Measurements from ENCODE around the gene KCNJ9. TPM values are rescaled to one million over a fixed set of nuclear protein-coding genes. Genes with fewer than 3 reads are reported as not detected.

KCNJ9 gene
- polyA plus RNA-seq, 1 donor from 2014 or later: 8.0 TPM

GRCh38 chr1:160094806-160095205 lies 13.5 kb downstream of the KCNJ9 start:
- H3F3A ChIP-seq (ENCODE audit: insufficient read depth, low read length, poor library complexity, severe bottlenecking): no peaks in the 10 kb centered on the region
- H3K27me3 ChIP-seq (ENCODE audit: insufficient read depth, low read depth, low read length): no peaks in the 10 kb centered on the region
- H3K4me2 ChIP-seq (ENCODE audit: low read length): no peak overlapping the region
- H3K36me3 ChIP-seq (ENCODE audit: insufficient read depth, low read length): no peaks in the 10 kb centered on the region
- no peak overlapping the region for H2AFZ ChIP-seq (ENCODE audit: low read depth, low read length)
- H3K9ac ChIP-seq (ENCODE audit: low read length): no peak overlapping the region
- H3K79me2 ChIP-seq (replicated peaks; ENCODE audit: insufficient read depth, low read length): no peaks in the 10 kb centered on the region
- H3K9me3 ChIP-seq (ENCODE audit: low read length): no peaks in the 10 kb centered on the region
- H4K20me1 ChIP-seq (ENCODE audit: insufficient read depth): no peaks in the 10 kb centered on the region
- no peak overlapping the region for H3K4me3 ChIP-seq (ENCODE audit: low read length)
- H3K27ac ChIP-seq (ENCODE audit: low read length): no peak overlapping the region
- TF ChIP-seq, protein P1, sequence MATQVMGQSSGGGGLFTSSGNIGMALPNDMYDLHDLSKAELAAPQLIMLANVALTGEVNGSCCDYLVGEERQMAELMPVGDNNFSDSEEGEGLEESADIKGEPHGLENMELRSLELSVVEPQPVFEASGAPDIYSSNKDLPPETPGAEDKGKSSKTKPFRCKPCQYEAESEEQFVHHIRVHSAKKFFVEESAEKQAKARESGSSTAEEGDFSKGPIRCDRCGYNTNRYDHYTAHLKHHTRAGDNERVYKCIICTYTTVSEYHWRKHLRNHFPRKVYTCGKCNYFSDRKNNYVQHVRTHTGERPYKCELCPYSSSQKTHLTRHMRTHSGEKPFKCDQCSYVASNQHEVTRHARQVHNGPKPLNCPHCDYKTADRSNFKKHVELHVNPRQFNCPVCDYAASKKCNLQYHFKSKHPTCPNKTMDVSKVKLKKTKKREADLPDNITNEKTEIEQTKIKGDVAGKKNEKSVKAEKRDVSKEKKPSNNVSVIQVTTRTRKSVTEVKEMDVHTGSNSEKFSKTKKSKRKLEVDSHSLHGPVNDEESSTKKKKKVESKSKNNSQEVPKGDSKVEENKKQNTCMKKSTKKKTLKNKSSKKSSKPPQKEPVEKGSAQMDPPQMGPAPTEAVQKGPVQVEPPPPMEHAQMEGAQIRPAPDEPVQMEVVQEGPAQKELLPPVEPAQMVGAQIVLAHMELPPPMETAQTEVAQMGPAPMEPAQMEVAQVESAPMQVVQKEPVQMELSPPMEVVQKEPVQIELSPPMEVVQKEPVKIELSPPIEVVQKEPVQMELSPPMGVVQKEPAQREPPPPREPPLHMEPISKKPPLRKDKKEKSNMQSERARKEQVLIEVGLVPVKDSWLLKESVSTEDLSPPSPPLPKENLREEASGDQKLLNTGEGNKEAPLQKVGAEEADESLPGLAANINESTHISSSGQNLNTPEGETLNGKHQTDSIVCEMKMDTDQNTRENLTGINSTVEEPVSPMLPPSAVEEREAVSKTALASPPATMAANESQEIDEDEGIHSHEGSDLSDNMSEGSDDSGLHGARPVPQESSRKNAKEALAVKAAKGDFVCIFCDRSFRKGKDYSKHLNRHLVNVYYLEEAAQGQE (IDR thresholded peaks at IDR 0.05; ENCODE audit: borderline replicate concordance): no peak
- no peak for TF ChIP-seq MXI1 (conservative IDR thresholded peaks at IDR 0.05; ENCODE audit: poor library complexity, severe bottlenecking)
- no peak for TF ChIP-seq RAD21 (conservative IDR thresholded peaks at IDR 0.05)
- no peak for TF ChIP-seq POLR2AphosphoS5 (IDR thresholded peaks at IDR 0.05)
- TF ChIP-seq, protein P2, sequence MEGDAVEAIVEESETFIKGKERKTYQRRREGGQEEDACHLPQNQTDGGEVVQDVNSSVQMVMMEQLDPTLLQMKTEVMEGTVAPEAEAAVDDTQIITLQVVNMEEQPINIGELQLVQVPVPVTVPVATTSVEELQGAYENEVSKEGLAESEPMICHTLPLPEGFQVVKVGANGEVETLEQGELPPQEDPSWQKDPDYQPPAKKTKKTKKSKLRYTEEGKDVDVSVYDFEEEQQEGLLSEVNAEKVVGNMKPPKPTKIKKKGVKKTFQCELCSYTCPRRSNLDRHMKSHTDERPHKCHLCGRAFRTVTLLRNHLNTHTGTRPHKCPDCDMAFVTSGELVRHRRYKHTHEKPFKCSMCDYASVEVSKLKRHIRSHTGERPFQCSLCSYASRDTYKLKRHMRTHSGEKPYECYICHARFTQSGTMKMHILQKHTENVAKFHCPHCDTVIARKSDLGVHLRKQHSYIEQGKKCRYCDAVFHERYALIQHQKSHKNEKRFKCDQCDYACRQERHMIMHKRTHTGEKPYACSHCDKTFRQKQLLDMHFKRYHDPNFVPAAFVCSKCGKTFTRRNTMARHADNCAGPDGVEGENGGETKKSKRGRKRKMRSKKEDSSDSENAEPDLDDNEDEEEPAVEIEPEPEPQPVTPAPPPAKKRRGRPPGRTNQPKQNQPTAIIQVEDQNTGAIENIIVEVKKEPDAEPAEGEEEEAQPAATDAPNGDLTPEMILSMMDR (IDR thresholded peaks at IDR 0.05; ENCODE audit: poor library complexity, severe bottlenecking): no peak
- no peak for TF ChIP-seq EP300 (conservative IDR thresholded peaks at IDR 0.05; ENCODE audit: poor library complexity, severe bottlenecking)
- TF ChIP-seq EZH2 (IDR thresholded peaks at IDR 0.05; ENCODE audit: borderline replicate concordance, insufficient read depth, low read length, poor library complexity, severe bottlenecking): no peak
- TF ChIP-seq TAF1 (IDR thresholded peaks at IDR 0.05; ENCODE audit: low read depth): no peak
- TF ChIP-seq SMC3 (conservative IDR thresholded peaks at IDR 0.05; ENCODE audit: poor library complexity): no peak
- no peaks in the 10 kb centered on the region for H3K9me2 ChIP-seq (ENCODE audit: insufficient read depth, low read length)

DNA sequence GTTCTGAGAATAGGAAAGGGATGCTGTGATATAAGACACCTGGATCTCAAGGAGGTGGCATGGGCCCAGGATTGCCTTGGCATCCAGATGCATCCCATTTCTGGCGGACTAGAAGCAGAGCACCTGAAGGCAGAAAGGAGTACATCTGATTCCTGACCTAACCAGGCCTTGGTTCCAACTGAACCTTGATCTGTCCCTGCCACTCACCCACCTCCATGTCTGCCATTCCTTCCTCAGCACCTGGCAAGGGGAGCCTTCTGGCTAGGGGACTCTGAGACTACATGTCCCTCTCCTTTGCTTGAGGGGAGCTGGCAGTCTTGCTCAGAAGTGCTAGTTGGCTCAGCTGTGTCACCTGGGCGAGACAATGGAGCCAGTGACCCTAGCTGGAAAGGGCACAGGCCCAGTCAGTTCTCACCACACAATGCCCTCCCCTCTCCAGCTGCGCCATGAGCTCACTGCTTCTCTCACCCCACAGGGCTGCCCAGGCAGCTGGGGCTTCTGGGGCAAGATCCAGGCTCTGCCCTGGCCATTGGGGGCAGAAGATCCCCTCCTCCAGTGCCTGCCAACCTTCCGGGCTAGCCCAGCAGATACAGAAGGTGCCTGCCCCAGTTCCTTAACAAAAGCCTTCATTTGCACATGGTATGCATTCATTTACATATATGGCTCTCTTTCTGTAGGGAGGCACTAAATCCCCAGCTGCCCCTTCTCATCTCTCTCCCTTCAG lies 14.2 kb downstream of the KCNJ9 start:
- Histone ChIP-seq H3K79me2 (replicated peaks; ENCODE audit: insufficient read depth, low read length) (no peaks in the 10 kb centered on the region), H3K9ac (ENCODE audit: low read length) (no peak overlapping the region), H4K20me1 (ENCODE audit: insufficient read depth) (no peaks in the 10 kb centered on the region), H3K27me3 (ENCODE audit: insufficient read depth, low read depth, low read length) (no peaks in the 10 kb centered on the region), H3K4me3 (ENCODE audit: low read length) (no peak overlapping the region), H3K27ac (ENCODE audit: low read length) (no peak overlapping the region), H3F3A (ENCODE audit: insufficient read depth, low read length, poor library complexity, severe bottlenecking) (no peaks in the 10 kb centered on the region), H3K9me2 (ENCODE audit: insufficient read depth, low read length) (no peaks in the 10 kb centered on the region), H3K9me3 (ENCODE audit: low read length) (no peaks in the 10 kb centered on the region), H3K4me2 (ENCODE audit: low read length) (no peak overlapping the region), H3K36me3 (ENCODE audit: insufficient read depth, low read length) (no peaks in the 10 kb centered on the region), H2AFZ (ENCODE audit: low read depth, low read length) (no peak overlapping the region)
- TF ChIP-seq, protein P2 (IDR thresholded peaks at IDR 0.05; ENCODE audit: poor library complexity, severe bottlenecking): no peak
- no peak for TF ChIP-seq POLR2AphosphoS5 (IDR thresholded peaks at IDR 0.05)
- TF ChIP-seq EZH2 (IDR thresholded peaks at IDR 0.05; ENCODE audit: borderline replicate concordance, insufficient read depth, low read length, poor library complexity, severe bottlenecking): no peak
- TF ChIP-seq, protein P1 (IDR thresholded peaks at IDR 0.05; ENCODE audit: borderline replicate concordance): no peak
- TF ChIP-seq SMC3 (conservative IDR thresholded peaks at IDR 0.05; ENCODE audit: poor library complexity): no peak
- no peak for TF ChIP-seq MXI1 (conservative IDR thresholded peaks at IDR 0.05; ENCODE audit: poor library complexity, severe bottlenecking)
- no peak for TF ChIP-seq TAF1 (IDR thresholded peaks at IDR 0.05; ENCODE audit: low read depth)

Measured in neural cell (in vitro differentiated cells).